HepG2 (cell line): ENCODE measurements around the gene GALNT10. TPM values are rescaled to one million over a fixed set of nuclear protein-coding genes. Genes with fewer than 3 reads are reported as not detected.

Source experiments
- ATAC-seq: fragments of 200-7000 bp; cut with Tn5 transposase; 3 replicates; pipeline ENCODE4 v1.9.1; 2020; ENCODE audit warnings: mild to moderate bottlenecking, moderate library complexity
- BruUV-seq: library from RNA; stranded (reverse); fragments of 400-500 nt; replicated peaks from 2 replicates; lab custom pipeline; 2021; lab: Mats Ljungman, UMichigan
- CTCF ChIA-PET: fragments of 300-600 bp; formaldehyde crosslinking; extraction: SDS; loops from one replicate; lab custom pipeline; 2021; ENCODE audit warnings: low total read pairs, inconsistent platforms, low intra/inter-chr PET ratio; lab: Yijun Ruan, JAX
- POLR2A ChIA-PET: fragments of 350-600 bp; sonication (Branson Sonifier 250); formaldehyde crosslinking; loops from one replicate; lab custom pipeline; 2020; ENCODE audit warnings: antibody characterized with exemption, inconsistent platforms; lab: Yijun Ruan, JAX
- DNase-seq: peaks from one replicate; pipeline ENCODE4 v3.0.0-alpha.2; 2015; ENCODE audit warnings: low spot score
- FAIRE-seq: peaks from 3 replicates; lab custom pipeline; 2011; peaks lifted over from hg19 to GRCh38; lab: Jason Lieb, UNC
- H2AFZ ChIP-seq: one replicate; pipeline ENCODE4 v1.6.1; 2011; ENCODE audit warnings: low read length, inconsistent platforms
- H3K27ac ChIP-seq: fragments of 300-600 bp; 3 replicates; pipeline ENCODE4 v1.8.0; 2011; ENCODE audit warnings: mixed run types, mild to moderate bottlenecking, mixed read lengths, low read length, inconsistent platforms; ENCODE audit not compliant: insufficient read depth; ENCODE audit errors: extremely low read length
- H3K27me3 ChIP-seq, 2 experiments: fragments of 200-600 bp in 1 of 2; 2 replicates in 1 of 2; 3 replicates in 1 of 2; pipeline versions ENCODE4 v1.6.0 to v1.8.0; 2011; ENCODE audit warnings: low read length in 2 of 2, mild to moderate bottlenecking in 2 of 2, moderate library complexity in 2 of 2, inconsistent platforms in 1 of 2; ENCODE audit not compliant: insufficient read depth in 2 of 2, control insufficient read depth in 1 of 2
- H3K36me3 ChIP-seq, 2 experiments: fragments of 200-600 bp in 1 of 2; replicated peaks in 1 of 2; 2 replicates in 1 of 2; 3 replicates in 1 of 2; pipeline versions ENCODE4 v1.5.1 to v1.8.0; 2011; ENCODE audit warnings: low read length in 2 of 2, inconsistent platforms in 1 of 2; ENCODE audit not compliant: insufficient read depth in 2 of 2, control insufficient read depth in 1 of 2
- H3K4me1 ChIP-seq: 2 replicates; pipeline ENCODE4 v1.5.1; 2012; ENCODE audit warnings: low read length, inconsistent platforms; ENCODE audit not compliant: insufficient read depth
- H3K4me2 ChIP-seq: 2 replicates; pipeline ENCODE4 v1.6.0; 2011; ENCODE audit warnings: low read depth, low read length, inconsistent platforms
- H3K4me3 ChIP-seq, 3 experiments: fragments of 200-600 bp in 1 of 3; sonication (generic), shearing (Covaris generic) in 1 of 3; replicated peaks in 1 of 3; 2 replicates each; pipeline ENCODE4 v1.5.1; 2011 to 2016; ENCODE audit warnings: low read length in 3 of 3, inconsistent platforms in 2 of 3, low read depth in 2 of 3, mild to moderate bottlenecking in 2 of 3, control low read depth in 1 of 3, mixed read lengths in 1 of 3; ENCODE audit not compliant: insufficient read depth in 1 of 3
- H3K79me2 ChIP-seq: one replicate; pipeline ENCODE4 v1.6.1; 2011; ENCODE audit warnings: low read length, inconsistent platforms; ENCODE audit not compliant: insufficient read depth
- H3K9ac ChIP-seq: 2 replicates; pipeline ENCODE4 v1.6.0; 2011; ENCODE audit warnings: mild to moderate bottlenecking, low read depth, low read length, inconsistent platforms; ENCODE audit not compliant: insufficient read depth
- H3K9me3 ChIP-seq: 2 replicates; pipeline ENCODE4 v1.5.1; 2012; ENCODE audit warnings: mild to moderate bottlenecking, low read length
- H4K20me1 ChIP-seq: 2 replicates; pipeline ENCODE4 v1.6.0; 2011; ENCODE audit warnings: inconsistent platforms, mild to moderate bottlenecking, low read length, moderate library complexity; ENCODE audit not compliant: insufficient read depth
- JDP2 ChIP-seq: sonication (generic); formaldehyde crosslinking; IDR thresholded peaks from 2 replicates; pipeline ENCODE4 v1.8.1; 2022; ENCODE audit warnings: missing genetic modification reagents, borderline replicate concordance
- SKI ChIP-seq: fragments of 450-650 bp; IDR thresholded peaks from one replicate; pipeline ENCODE4 v1.6.1; 2018; ENCODE audit warnings: mild to moderate bottlenecking; ENCODE audit not compliant: partially characterized antibody
- SMYD3 ChIP-seq: sonication (generic); formaldehyde crosslinking; IDR thresholded peaks from 2 replicates; pipeline ENCODE4 v1.8.1; 2023; ENCODE audit warnings: mild to moderate bottlenecking, missing genetic modification reagents
- ZHX2 ChIP-seq, 2 experiments: sonication (generic) in 1 of 2; formaldehyde crosslinking in 1 of 2; IDR thresholded peaks; 2 replicates each; pipeline versions ENCODE4 v1.6.1 to v1.9.0; 2014 to 2022; ENCODE audit warnings: antibody characterized with exemption in 1 of 2, borderline replicate concordance in 1 of 2, inconsistent platforms in 1 of 2, low read depth in 1 of 2, missing genetic modification reagents in 1 of 2
- WGBS: methylation state at CpG from one replicate; pipeline ENCODE4 v1.1.6; 2017; ENCODE audit warnings: low lambda C conversion rate; 5-methylcytosine and 5-hydroxymethylcytosine counted together
- in situ Hi-C: cut with HindIII; loops from 2 replicates; pipeline ENCODE4 v1.10.0; 2017; ENCODE audit warnings: low pct_unique_long_range_greater_than_20kb; ENCODE audit not compliant: extremely low pct_ligation_motif_present
- intact Hi-C: fragments of 100-400 bp; cut with micrococcal nuclease; formaldehyde crosslinking; loops from one replicate; pipeline ENCODE4 v1.10.0; 2022; ENCODE audit not compliant: unreplicated experiment
- polyA plus RNA-seq, 8 experiments: library from polyadenylated mRNA; depleted of rRNA in 3 of 8; stranded (reverse) in 7 of 8; unstranded in 1 of 8; fragments of >200 nt; fragmentation: Illumina TruSeq in 4 of 8; extraction: Trizol in 4 of 8; gene quantifications; 2 replicates each; pipeline versions ENCODE4 v1.2.1 to v1.2.3, GENCODE V29; 2011 to 2016; ENCODE audit warnings: low read depth in 4 of 8, missing spikeins in 1 of 8, mixed read lengths in 1 of 8; ENCODE audit not compliant: insufficient read depth in 1 of 8
- total RNA-seq, 5 experiments: library from RNA; depleted of rRNA; stranded (reverse); fragments of >200 nt; fragmentation: Illumina TruSeq; extraction: Trizol; gene quantifications; 2 replicates each; pipeline ENCODE4 v1.2.3, GENCODE V29; 2016; ENCODE audit warnings: low read depth in 1 of 5
- TF ChIP-seq, protein P1 (sequence below): sonication (generic); formaldehyde crosslinking; IDR thresholded peaks from 2 replicates; pipeline ENCODE4 v1.4.0; 2020; ENCODE audit warnings: missing genetic modification reagents, mild to moderate bottlenecking, borderline replicate concordance

Gene GALNT10
- total and polyA plus RNA-seq, 2 of the 13 experiments (the other 11 are each of a cell fraction or from before 2014, with no cell fraction given) = 8.1 to 11.2 TPM

- intact Hi-C loops = no loop called here
- 50% methylated on average over 1 of the region's 1 CpG for WGBS
- BruUV-seq = no TSS peak
- DNase-seq (no peak), FAIRE-seq (no peak), ATAC-seq (no peak)
- in situ Hi-C loops = no loop called here
- Histone ChIP-seq H3K36me3 (no peaks in the 10 kb centered on the region), H2AFZ (no peak overlapping the region), H3K4me3 (no peak overlapping the region), H3K27ac (no peak overlapping the region), H4K20me1 (no peaks in the 10 kb centered on the region), H3K4me2 (no peak overlapping the region), H3K27me3 (no peaks in the 10 kb centered on the region), H3K9ac (no peak overlapping the region), H3K4me1 (0 out of 2 replicates have a peak, but pooled peaks cover 8% of the 10 kb centered on the region), H3K9me3 (no peaks in the 10 kb centered on the region), H3K79me2 (no peaks in the 10 kb centered on the region)
- ChIA-PET CTCF (no interaction called here), POLR2A (no interaction called here)
- no peak for TF ChIP-seq SMYD3 (CRISPR knock-in tag)
- TF ChIP-seq, protein P1, sequence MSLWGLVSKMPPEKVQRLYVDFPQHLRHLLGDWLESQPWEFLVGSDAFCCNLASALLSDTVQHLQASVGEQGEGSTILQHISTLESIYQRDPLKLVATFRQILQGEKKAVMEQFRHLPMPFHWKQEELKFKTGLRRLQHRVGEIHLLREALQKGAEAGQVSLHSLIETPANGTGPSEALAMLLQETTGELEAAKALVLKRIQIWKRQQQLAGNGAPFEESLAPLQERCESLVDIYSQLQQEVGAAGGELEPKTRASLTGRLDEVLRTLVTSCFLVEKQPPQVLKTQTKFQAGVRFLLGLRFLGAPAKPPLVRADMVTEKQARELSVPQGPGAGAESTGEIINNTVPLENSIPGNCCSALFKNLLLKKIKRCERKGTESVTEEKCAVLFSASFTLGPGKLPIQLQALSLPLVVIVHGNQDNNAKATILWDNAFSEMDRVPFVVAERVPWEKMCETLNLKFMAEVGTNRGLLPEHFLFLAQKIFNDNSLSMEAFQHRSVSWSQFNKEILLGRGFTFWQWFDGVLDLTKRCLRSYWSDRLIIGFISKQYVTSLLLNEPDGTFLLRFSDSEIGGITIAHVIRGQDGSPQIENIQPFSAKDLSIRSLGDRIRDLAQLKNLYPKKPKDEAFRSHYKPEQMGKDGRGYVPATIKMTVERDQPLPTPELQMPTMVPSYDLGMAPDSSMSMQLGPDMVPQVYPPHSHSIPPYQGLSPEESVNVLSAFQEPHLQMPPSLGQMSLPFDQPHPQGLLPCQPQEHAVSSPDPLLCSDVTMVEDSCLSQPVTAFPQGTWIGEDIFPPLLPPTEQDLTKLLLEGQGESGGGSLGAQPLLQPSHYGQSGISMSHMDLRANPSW = no peak
- TF ChIP-seq JDP2 (CRISPR knock-in tag) = no peak
- TF ChIP-seq ZHX2 (IDR thresholded peaks at IDR 0.05; ENCODE audit: low read depth) = no peak
- TF ChIP-seq ZHX2 (CRISPR knock-in tag; IDR thresholded peaks at IDR 0.05; ENCODE audit: borderline replicate concordance) = no peak
- no peak for TF ChIP-seq SKI
These were observed 86.4 kb downstream of the GALNT10 start for GRCh38 chr5:154276973-154277331.
